Neuronal stem cell (in vitro differentiated cells): Measurements from ENCODE around the gene CARS2.
"Not testable (repeated sequence)": the region's sequence is repeated elsewhere in the genome, so short reads cannot be mapped to it uniquely, and the experiment has no call there.

Source experiments
- DNase-seq: peaks from one replicate; pipeline ENCODE4 v3.0.0-alpha.2; 2013; ENCODE audit warnings: low spot score
- H2AFZ ChIP-seq: one replicate; pipeline ENCODE4 v1.6.1; 2013; ENCODE audit warnings: mild to moderate bottlenecking, low read length, inconsistent platforms
- H2AK5ac ChIP-seq: 2 replicates; pipeline ENCODE4 v1.6.1; 2013; ENCODE audit warnings: low read depth, mild to moderate bottlenecking, inconsistent platforms, low read length, moderate library complexity, mixed read lengths
- H2BK120ac ChIP-seq: 2 replicates; pipeline ENCODE4 v1.6.1; 2013; ENCODE audit warnings: low read depth, mild to moderate bottlenecking, inconsistent platforms, low read length, moderate library complexity, mixed read lengths
- H2BK12ac ChIP-seq: one replicate; pipeline ENCODE4 v1.6.1; 2013; ENCODE audit warnings: low read length, inconsistent platforms
- H2BK15ac ChIP-seq: 2 replicates; pipeline ENCODE4 v1.6.1; 2013; ENCODE audit warnings: mild to moderate bottlenecking, low read length, inconsistent platforms, mixed read lengths
- H2BK5ac ChIP-seq: one replicate; pipeline ENCODE4 v1.6.1; 2013; ENCODE audit warnings: inconsistent platforms, mild to moderate bottlenecking, low read length, moderate library complexity
- H3K14ac ChIP-seq: one replicate; pipeline ENCODE4 v1.6.1; 2013; ENCODE audit warnings: low read length, inconsistent platforms
- H3K18ac ChIP-seq: 2 replicates; pipeline ENCODE4 v1.6.1; 2013; ENCODE audit warnings: low read length, inconsistent platforms
- H3K23ac ChIP-seq: 2 replicates; pipeline ENCODE4 v1.6.1; 2013; ENCODE audit warnings: low read depth, mild to moderate bottlenecking, mixed read lengths, low read length, inconsistent platforms; ENCODE audit not compliant: poor library complexity
- H3K27ac ChIP-seq: replicated peaks from 3 replicates; pipeline ENCODE4 v1.5.1; 2013; ENCODE audit warnings: low read length, inconsistent platforms
- H3K27me3 ChIP-seq, 3 experiments: 2 replicates each; pipeline ENCODE4 v1.6.1; 2013; ENCODE audit warnings: low read length in 3 of 3, mild to moderate bottlenecking in 2 of 3, inconsistent platforms in 1 of 3, low read depth in 1 of 3, mixed read lengths in 1 of 3, moderate library complexity in 1 of 3; ENCODE audit not compliant: control insufficient read depth in 3 of 3, insufficient read depth in 3 of 3
- H3K36me3 ChIP-seq, 2 donors: replicated peaks in 1 of 2; 2 replicates each; pipeline ENCODE4 v1.6.1; 2013; ENCODE audit warnings: low read length in 2 of 2; ENCODE audit not compliant: control insufficient read depth in 2 of 2, insufficient read depth in 2 of 2
- H3K4ac ChIP-seq: 2 replicates; pipeline ENCODE4 v1.6.1; 2013; ENCODE audit warnings: inconsistent platforms, mild to moderate bottlenecking, low read length, moderate library complexity
- H3K4me1 ChIP-seq, 2 donors: 1 replicate in 1 of 2; 2 replicates in 1 of 2; pipeline ENCODE4 v1.6.1; 2013; ENCODE audit warnings: low read length in 2 of 2, low read depth in 1 of 2; ENCODE audit not compliant: control insufficient read depth in 2 of 2, insufficient read depth in 1 of 2
- H3K4me2 ChIP-seq: one replicate; pipeline ENCODE4 v1.6.1; 2013; ENCODE audit warnings: mild to moderate bottlenecking, low read length, inconsistent platforms; ENCODE audit not compliant: insufficient read depth, poor library complexity, severe bottlenecking
- H3K4me3 ChIP-seq, 2 donors: 2 replicates each; pipeline ENCODE4 v1.5.1; 2013; ENCODE audit warnings: low read length in 2 of 2, mild to moderate bottlenecking in 2 of 2, inconsistent platforms in 1 of 2, moderate library complexity in 1 of 2
- H3K79me1 ChIP-seq: one replicate; pipeline ENCODE4 v1.6.1; 2013; ENCODE audit warnings: low read depth, mild to moderate bottlenecking, inconsistent platforms, low read length, moderate library complexity
- H3K9ac ChIP-seq: one replicate; pipeline ENCODE4 v1.6.1; 2013; ENCODE audit warnings: mild to moderate bottlenecking, low read depth, low read length, inconsistent platforms; ENCODE audit not compliant: poor library complexity
- H3K9me3 ChIP-seq, 2 donors: replicated peaks in 1 of 2; 2 replicates each; pipeline versions ENCODE3 to v1.6.1; 2013; ENCODE audit warnings: low read length in 2 of 2, mild to moderate bottlenecking in 2 of 2, inconsistent platforms in 1 of 2, low read depth in 1 of 2, mixed read lengths in 1 of 2, moderate library complexity in 1 of 2; ENCODE audit not compliant: control insufficient read depth in 2 of 2, insufficient read depth in 1 of 2
- H4K8ac ChIP-seq: one replicate; pipeline ENCODE4 v1.6.1; 2013; ENCODE audit warnings: low read depth, mild to moderate bottlenecking, inconsistent platforms, low read length, moderate library complexity
- H4K91ac ChIP-seq: one replicate; pipeline ENCODE4 v1.6.1; 2013; ENCODE audit warnings: low read length, low read depth, mild to moderate bottlenecking, inconsistent platforms; ENCODE audit not compliant: poor library complexity
- WGBS, 2 donors: extraction: QIAGEN DNeasy Blood & Tissue Kit; methylation state at CpG; one replicate each; pipeline ENCODE4 v1.1.7; 2013; ENCODE audit warnings: missing lambda C conversion rate in 2 of 2, mixed read lengths in 1 of 2; ENCODE audit not compliant: insufficient read length in 2 of 2, insufficient replicate concordance in 1 of 2; ENCODE audit errors: extremely low coverage in 2 of 2; 5-methylcytosine and 5-hydroxymethylcytosine counted together

Gene CARS2

DNA sequence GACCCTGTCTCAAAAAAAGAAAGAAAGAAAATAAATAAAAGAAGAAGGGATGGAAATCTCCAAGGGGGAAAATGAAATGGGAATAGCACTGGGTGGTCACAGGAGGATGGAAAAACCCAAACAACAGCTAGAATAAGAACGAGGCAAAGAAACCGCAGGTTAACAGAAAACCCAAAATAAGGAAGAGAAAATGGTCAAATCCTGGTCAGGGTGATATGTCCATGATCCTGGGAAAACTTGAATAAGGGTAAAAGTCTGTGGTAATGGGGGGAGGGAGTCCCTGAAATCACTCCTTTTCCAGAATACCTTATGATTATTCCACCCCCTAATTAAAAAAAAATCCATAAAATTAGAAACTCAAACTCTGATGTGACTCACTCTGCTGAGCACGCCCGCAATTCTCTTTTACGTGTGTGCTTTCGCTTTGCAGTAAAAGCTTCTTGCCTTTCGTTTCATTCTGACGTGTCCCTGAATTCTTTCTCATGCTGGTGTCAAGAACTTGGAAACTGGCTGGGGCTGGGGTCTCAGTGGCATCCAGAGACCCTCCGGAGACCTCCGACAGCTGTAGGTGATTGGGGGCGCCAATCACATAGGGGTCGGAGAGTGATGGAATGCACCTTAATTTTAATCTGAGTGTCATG is 94.8 kb downstream of the CARS2 start:
- Histone ChIP-seq H2BK15ac (no peak overlapping the region), H3K27ac (no peak overlapping the region), H2BK12ac (no peak overlapping the region), H3K18ac (no peak overlapping the region), H3K4ac (no peak overlapping the region), H2AK5ac (no peak overlapping the region), H4K8ac (no peak overlapping the region), H3K4me1 (peaks cover 5 to 8% of the 10 kb centered on the region in 2 donors), H3K9ac (no peak overlapping the region), H3K23ac (no peak overlapping the region), H2BK5ac (no peak overlapping the region), H3K4me2 (no peak overlapping the region), H3K4me3 (no peak overlapping the region), H4K91ac (no peak overlapping the region), H3K9me3 (peaks cover 4% of the 10 kb centered on the region in 2 donors), H2BK120ac (no peak overlapping the region), H3K36me3 (no peaks in the 10 kb centered on the region), H2AFZ (no peak overlapping the region), H3K27me3 (no peaks in the 10 kb centered on the region), H3K14ac (no peak overlapping the region), H3K79me1 (peaks cover 2% of the 10 kb centered on the region)
- WGBS, 2 donors, result no CpG with 5 or more reads among the region's 12 CpGs
- DNase-seq, result no peak

DNA sequence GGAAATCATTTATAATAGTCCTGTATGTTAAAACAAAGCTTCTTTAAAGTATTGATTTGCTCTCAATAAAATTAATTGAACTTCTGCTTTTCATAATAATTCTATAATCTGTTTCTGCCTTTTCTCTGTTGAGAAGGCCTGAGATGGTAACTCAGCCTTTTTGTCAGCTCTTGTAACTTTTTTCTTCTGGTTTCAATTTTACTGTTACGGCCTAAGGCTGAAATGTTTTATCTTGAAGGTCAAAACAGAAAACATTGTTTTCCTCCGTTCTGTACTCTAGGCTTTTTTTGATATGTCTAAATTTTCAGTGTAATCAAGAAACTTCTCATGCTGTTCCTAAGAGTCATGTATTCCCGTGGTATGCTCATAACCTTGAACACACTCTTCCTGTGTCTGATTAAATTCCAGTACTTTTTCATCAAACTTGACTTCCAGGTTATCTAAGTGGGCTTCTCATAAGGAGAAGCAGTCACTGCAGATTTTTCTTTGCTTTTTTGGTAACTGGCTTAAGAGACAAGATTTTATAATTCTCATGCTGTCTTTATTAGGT is 98.2 kb downstream of the CARS2 start:
- Histone ChIP-seq H3K4ac (no peak overlapping the region), H3K14ac (no peak overlapping the region), H3K9me3 (peaks cover 0 to 2% of the 10 kb centered on the region in 2 donors), H3K27ac (no peak overlapping the region), H2AK5ac (no peak overlapping the region), H3K4me2 (no peak overlapping the region), H2BK15ac (no peak overlapping the region), H3K4me3 (no peak overlapping the region), H4K91ac (no peak overlapping the region), H3K23ac (no peak overlapping the region), H3K4me1 (peaks cover 0 to 5% of the 10 kb centered on the region in 2 donors), H2AFZ (no peak overlapping the region), H4K8ac (no peak overlapping the region), H2BK12ac (no peak overlapping the region), H2BK5ac (no peak overlapping the region), H3K18ac (no peak overlapping the region), H3K27me3 (no peaks in the 10 kb centered on the region), H3K9ac (no peak overlapping the region), H3K79me1 (no peaks in the 10 kb centered on the region), H3K36me3 (no peaks in the 10 kb centered on the region), H2BK120ac (no peak overlapping the region)
- DNase-seq, result no peak
- no CpG with 5 or more reads among the region's 3 CpGs for WGBS, 2 donors

GRCh38 chr13:110606281-110606680 is 99.6 kb downstream of the CARS2 start:
- H3K4me2 ChIP-seq, H3K14ac ChIP-seq, H3K4me1 ChIP-seq, H2BK12ac ChIP-seq, H2BK15ac ChIP-seq, H3K9ac ChIP-seq, H3K4ac ChIP-seq, H3K79me1 ChIP-seq, H2AK5ac ChIP-seq, H2BK5ac ChIP-seq, H3K4me3 ChIP-seq, H3K36me3 ChIP-seq, DNase-seq, H4K8ac ChIP-seq, H3K27me3 ChIP-seq, H3K27ac ChIP-seq, H3K23ac ChIP-seq, H2AFZ ChIP-seq, H3K9me3 ChIP-seq, H2BK120ac ChIP-seq, H3K18ac ChIP-seq, H4K91ac ChIP-seq: not testable (repeated sequence)
- no CpG with 5 or more reads among the region's 33 CpGs for WGBS, 2 donors

GRCh38 chr13:110605132-110605531 is 100.8 kb downstream of the CARS2 start:
- no peaks in the 10 kb centered on the region for H3K27me3 ChIP-seq

More at GRCh38 chr13:110605132-110605531, 100.8 kb downstream of the CARS2 start:
- Histone ChIP-seq H3K36me3 (no peaks in the 10 kb centered on the region), H3K14ac (no peak overlapping the region), H3K4me2 (no peak overlapping the region), H3K4me3 (no peak overlapping the region), H3K18ac (no peak overlapping the region), H3K79me1 (no peaks in the 10 kb centered on the region), H4K91ac (no peak overlapping the region), H3K9ac (no peak overlapping the region), H2AFZ (no peak overlapping the region), H2BK5ac (no peak overlapping the region), H3K27ac (no peak overlapping the region), H2AK5ac (no peak overlapping the region), H3K4ac (no peak overlapping the region), H3K23ac (no peak overlapping the region), H2BK120ac (no peak overlapping the region), H2BK12ac (no peak overlapping the region), H3K9me3 (peaks cover 0 to 2% of the 10 kb centered on the region in 2 donors), H3K4me1 (peaks cover 0 to 2% of the 10 kb centered on the region in 2 donors), H4K8ac (no peak overlapping the region), H2BK15ac (no peak overlapping the region)
- 100% methylated on average over 1 of the region's 6 CpGs; no CpG with 5 or more reads in 1 of the 2 donors for WGBS, 2 donors
- no peak for DNase-seq
